GM12878 (cell line): ENCODE results near the gene ACSS1. TPM values are rescaled to one million over a fixed set of nuclear protein-coding genes. Genes with fewer than 3 reads are reported as not detected.

Experiments
- BACH1 ChIP-seq: fragments of 450-650 bp; IDR thresholded peaks from 2 replicates; pipeline ENCODE4 v1.6.1; 2017; ENCODE audit warnings: mild to moderate bottlenecking, borderline replicate concordance
- BMI1 ChIP-seq: fragments of 450-650 bp; IDR thresholded peaks from 2 replicates; pipeline ENCODE4 v1.6.1; 2016; ENCODE audit warnings: mild to moderate bottlenecking, moderate library complexity, borderline replicate concordance
- CBX5 ChIP-seq: sonication (generic); IDR thresholded peaks from 2 replicates; pipeline ENCODE4 v1.6.1; 2016; ENCODE audit warnings: low read depth, moderate library complexity, mild to moderate bottlenecking, inconsistent platforms
- CEBPB ChIP-seq, 2 experiments: fragments of 150-350 bp in 1 of 2; IDR thresholded peaks; 2 replicates each; pipeline ENCODE4 v1.6.1; 2012 to 2014; ENCODE audit warnings: low read depth in 2 of 2, low read length in 2 of 2, borderline replicate concordance in 1 of 2, inconsistent platforms in 1 of 2
- CREM ChIP-seq: IDR thresholded peaks from 2 replicates; pipeline ENCODE4 v1.6.1; 2014; ENCODE audit warnings: antibody characterized with exemption, low read depth
- EED ChIP-seq: sonication (generic); IDR thresholded peaks from 2 replicates; pipeline ENCODE4 v1.6.1; 2016; ENCODE audit warnings: antibody characterized with exemption, low read depth
- EZH2 ChIP-seq: IDR thresholded peaks from 2 replicates; pipeline ENCODE4 v1.6.1; 2012; ENCODE audit warnings: low read depth, mild to moderate bottlenecking, control low read depth, inconsistent platforms, low read length, borderline replicate concordance; ENCODE audit not compliant: control insufficient read depth
- MEF2B ChIP-seq: fragments of 450-650 bp; IDR thresholded peaks from 2 replicates; pipeline ENCODE4 v1.6.1; 2018; ENCODE audit warnings: mild to moderate bottlenecking, moderate library complexity; ENCODE audit not compliant: partially characterized antibody, poor library complexity, severe bottlenecking
- MTA2 ChIP-seq: fragments of 450-650 bp; IDR thresholded peaks from 2 replicates; pipeline ENCODE4 v1.6.1; 2016; ENCODE audit warnings: low read depth, mild to moderate bottlenecking, moderate library complexity
- NBN ChIP-seq: fragments of 450-650 bp; IDR thresholded peaks from 2 replicates; pipeline ENCODE4 v1.6.1; 2016
- NFIC ChIP-seq: IDR thresholded peaks from 2 replicates; pipeline ENCODE4 v1.6.1; 2012; ENCODE audit warnings: low read depth, mild to moderate bottlenecking, inconsistent platforms, low read length, moderate library complexity
- PML ChIP-seq: IDR thresholded peaks from 2 replicates; pipeline ENCODE4 v1.6.1; 2012; ENCODE audit warnings: low read length, inconsistent platforms
- TARDBP ChIP-seq: IDR thresholded peaks from 2 replicates; pipeline ENCODE4 v1.6.1; 2016; ENCODE audit warnings: borderline replicate concordance
- ZNF622 ChIP-seq: fragments of 450-650 bp; IDR thresholded peaks from 2 replicates; pipeline ENCODE4 v1.6.1; 2017; ENCODE audit warnings: mild to moderate bottlenecking, inconsistent platforms
- polyA plus RNA-seq, 11 experiments: library from polyadenylated mRNA; depleted of rRNA in 4 of 11; unstranded in 6 of 11; stranded (reverse) in 5 of 11; fragments of >200 nt; fragmentation: Nextera tagmentation in 4 of 11; fragmentation: Illumina TruSeq in 1 of 11; extraction: Ambion mirVana in 4 of 11; extraction: Trizol in 1 of 11; gene quantifications; 1 replicate in 1 of 11; 2 replicates in 10 of 11; pipeline versions ENCODE4 v1.2.1 to v1.2.3, GENCODE V29; 2011 to 2016; ENCODE audit warnings: inconsistent platforms in 2 of 11, missing spikeins in 2 of 11, low read depth in 1 of 11
- total RNA-seq, 4 experiments: library from RNA; depleted of rRNA in 3 of 4; stranded (reverse); fragments of >200 nt in 3 of 4; fragmentation: Illumina TruSeq in 1 of 4; extraction: Trizol in 1 of 4; gene quantifications; 2 replicates each; pipeline versions ENCODE4 v1.2.1 to v1.2.3, GENCODE V29; 2013 to 2021
- TF ChIP-seq, protein P1 (sequence below): fragments of 450-650 bp; IDR thresholded peaks from 2 replicates; pipeline ENCODE4 v1.6.1; 2017; ENCODE audit warnings: mild to moderate bottlenecking, moderate library complexity
- TF ChIP-seq, protein P2 (sequence below): IDR thresholded peaks from 2 replicates; pipeline ENCODE4 v1.6.1; 2012; ENCODE audit warnings: low read depth, low read length, improper control_type of control experiment
- TF ChIP-seq, protein P3 (sequence below): fragments of 450-650 bp; formaldehyde crosslinking; IDR thresholded peaks from 2 replicates; pipeline ENCODE4 v1.4.0; 2022; ENCODE audit warnings: mild to moderate bottlenecking, moderate library complexity
- TF ChIP-seq, protein P4 (sequence below), 3 experiments: IDR thresholded peaks in 2 of 3; conservative IDR thresholded peaks in 1 of 3; 2 replicates each; pipeline ENCODE4 v1.5.1; 2011; ENCODE audit warnings: low read depth in 3 of 3, low read length in 3 of 3, mild to moderate bottlenecking in 3 of 3, control low read depth in 2 of 3, moderate library complexity in 2 of 3, inconsistent platforms in 1 of 3, mixed read lengths in 1 of 3; ENCODE audit not compliant: control insufficient read depth in 2 of 3, insufficient read depth in 1 of 3; ENCODE audit errors: extremely low read depth in 1 of 3
- TF ChIP-seq, protein P5 (sequence below): fragments of 450-650 bp; IDR thresholded peaks from 2 replicates; pipeline ENCODE4 v1.6.1; 2014; ENCODE audit warnings: mild to moderate bottlenecking

Gene ACSS1
- total and polyA plus RNA-seq, 10 of the 15 experiments (the other 5 are each of a cell fraction or from before 2014, with no cell fraction given): 1.3 to 44.9 (median 31.1) TPM

DNA sequence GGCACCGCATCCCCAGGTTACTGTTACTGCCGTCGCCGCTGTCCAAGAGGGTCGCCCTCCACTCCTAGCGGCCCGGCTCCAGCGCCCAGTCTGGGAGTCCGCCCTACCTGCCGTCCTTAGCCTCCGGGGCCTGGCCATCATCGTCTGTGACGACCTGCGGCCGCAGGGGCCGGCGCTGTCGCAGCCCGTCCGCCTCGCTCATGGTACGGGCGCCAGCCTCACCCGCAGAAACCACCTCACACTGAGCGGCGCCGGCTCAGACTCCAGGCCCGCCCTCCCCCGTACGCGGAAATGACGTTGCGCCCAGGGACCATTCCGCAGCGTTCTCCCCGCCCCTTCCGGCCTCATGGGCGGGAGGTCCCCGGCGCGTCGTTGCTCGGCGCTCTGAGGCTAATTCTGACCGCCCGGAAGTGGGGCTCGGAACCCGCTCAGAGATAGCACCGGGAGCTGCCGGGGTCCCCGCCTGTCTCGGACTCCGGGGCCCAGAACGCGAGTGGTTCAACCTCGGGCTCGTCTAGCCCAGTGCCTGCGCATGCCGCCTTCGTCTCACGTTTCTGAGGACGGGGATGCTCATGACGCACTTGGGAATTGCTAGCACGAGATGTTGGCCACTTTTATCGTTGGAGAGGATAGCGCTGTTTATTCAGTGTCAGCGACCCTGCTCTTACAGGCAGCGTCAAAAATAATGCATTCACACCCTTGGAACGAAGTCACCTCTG is 65.3 kb downstream of the ACSS1 start, which contains the start of gene APMAP (continued):
- no peak for TF ChIP-seq CEBPB (IDR thresholded peaks at IDR 0.05; ENCODE audit: borderline replicate concordance in 1 of 2, low read depth in 2 of 2, low read length in 2 of 2)
- no peak for TF ChIP-seq TARDBP
- TF ChIP-seq BACH1: peak; percentile 45
- TF ChIP-seq, protein P1, sequence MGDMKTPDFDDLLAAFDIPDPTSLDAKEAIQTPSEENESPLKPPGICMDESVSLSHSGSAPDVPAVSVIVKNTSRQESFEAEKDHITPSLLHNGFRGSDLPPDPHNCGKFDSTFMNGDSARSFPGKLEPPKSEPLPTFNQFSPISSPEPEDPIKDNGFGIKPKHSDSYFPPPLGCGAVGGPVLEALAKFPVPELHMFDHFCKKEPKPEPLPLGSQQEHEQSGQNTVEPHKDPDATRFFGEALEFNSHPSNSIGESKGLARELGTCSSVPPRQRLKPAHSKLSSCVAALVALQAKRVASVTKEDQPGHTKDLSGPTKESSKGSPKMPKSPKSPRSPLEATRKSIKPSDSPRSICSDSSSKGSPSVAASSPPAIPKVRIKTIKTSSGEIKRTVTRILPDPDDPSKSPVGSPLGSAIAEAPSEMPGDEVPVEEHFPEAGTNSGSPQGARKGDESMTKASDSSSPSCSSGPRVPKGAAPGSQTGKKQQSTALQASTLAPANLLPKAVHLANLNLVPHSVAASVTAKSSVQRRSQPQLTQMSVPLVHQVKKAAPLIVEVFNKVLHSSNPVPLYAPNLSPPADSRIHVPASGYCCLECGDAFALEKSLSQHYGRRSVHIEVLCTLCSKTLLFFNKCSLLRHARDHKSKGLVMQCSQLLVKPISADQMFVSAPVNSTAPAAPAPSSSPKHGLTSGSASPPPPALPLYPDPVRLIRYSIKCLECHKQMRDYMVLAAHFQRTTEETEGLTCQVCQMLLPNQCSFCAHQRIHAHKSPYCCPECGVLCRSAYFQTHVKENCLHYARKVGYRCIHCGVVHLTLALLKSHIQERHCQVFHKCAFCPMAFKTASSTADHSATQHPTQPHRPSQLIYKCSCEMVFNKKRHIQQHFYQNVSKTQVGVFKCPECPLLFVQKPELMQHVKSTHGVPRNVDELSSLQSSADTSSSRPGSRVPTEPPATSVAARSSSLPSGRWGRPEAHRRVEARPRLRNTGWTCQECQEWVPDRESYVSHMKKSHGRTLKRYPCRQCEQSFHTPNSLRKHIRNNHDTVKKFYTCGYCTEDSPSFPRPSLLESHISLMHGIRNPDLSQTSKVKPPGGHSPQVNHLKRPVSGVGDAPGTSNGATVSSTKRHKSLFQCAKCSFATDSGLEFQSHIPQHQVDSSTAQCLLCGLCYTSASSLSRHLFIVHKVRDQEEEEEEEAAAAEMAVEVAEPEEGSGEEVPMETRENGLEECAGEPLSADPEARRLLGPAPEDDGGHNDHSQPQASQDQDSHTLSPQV: no peak
- no peak for TF ChIP-seq NFIC
- TF ChIP-seq ZNF622: no peak
- TF ChIP-seq, protein P2, sequence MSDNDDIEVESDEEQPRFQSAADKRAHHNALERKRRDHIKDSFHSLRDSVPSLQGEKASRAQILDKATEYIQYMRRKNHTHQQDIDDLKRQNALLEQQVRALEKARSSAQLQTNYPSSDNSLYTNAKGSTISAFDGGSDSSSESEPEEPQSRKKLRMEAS: peak; percentile 38
- TF ChIP-seq, protein P3, sequence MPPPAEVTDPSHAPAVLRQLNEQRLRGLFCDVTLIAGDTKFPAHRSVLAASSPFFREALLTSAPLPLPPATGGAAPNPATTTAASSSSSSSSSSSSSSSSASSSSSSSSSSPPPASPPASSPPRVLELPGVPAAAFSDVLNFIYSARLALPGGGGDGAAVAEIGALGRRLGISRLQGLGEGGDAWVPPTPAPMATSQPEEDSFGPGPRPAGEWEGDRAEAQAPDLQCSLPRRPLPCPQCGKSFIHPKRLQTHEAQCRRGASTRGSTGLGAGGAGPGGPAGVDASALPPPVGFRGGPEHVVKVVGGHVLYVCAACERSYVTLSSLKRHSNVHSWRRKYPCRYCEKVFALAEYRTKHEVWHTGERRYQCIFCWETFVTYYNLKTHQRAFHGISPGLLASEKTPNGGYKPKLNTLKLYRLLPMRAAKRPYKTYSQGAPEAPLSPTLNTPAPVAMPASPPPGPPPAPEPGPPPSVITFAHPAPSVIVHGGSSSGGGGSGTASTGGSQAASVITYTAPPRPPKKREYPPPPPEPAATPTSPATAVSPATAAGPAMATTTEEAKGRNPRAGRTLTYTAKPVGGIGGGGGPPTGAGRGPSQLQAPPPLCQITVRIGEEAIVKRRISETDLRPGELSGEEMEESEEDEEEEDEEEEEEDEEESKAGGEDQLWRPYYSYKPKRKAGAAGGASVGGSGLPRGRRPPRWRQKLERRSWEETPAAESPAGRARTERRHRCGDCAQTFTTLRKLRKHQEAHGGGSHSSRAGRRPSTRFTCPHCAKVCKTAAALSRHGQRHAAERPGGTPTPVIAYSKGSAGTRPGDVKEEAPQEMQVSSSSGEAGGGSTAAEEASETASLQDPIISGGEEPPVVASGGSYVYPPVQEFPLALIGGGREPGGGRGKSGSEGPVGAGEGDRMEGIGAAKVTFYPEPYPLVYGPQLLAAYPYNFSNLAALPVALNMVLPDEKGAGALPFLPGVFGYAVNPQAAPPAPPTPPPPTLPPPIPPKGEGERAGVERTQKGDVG (CRISPR knock-in tag): no peak
- TF ChIP-seq CREM: peak; percentile 95
- TF ChIP-seq EZH2: no peak
- no peak for TF ChIP-seq MEF2B
- TF ChIP-seq BMI1: no peak
- TF ChIP-seq, protein P4, sequence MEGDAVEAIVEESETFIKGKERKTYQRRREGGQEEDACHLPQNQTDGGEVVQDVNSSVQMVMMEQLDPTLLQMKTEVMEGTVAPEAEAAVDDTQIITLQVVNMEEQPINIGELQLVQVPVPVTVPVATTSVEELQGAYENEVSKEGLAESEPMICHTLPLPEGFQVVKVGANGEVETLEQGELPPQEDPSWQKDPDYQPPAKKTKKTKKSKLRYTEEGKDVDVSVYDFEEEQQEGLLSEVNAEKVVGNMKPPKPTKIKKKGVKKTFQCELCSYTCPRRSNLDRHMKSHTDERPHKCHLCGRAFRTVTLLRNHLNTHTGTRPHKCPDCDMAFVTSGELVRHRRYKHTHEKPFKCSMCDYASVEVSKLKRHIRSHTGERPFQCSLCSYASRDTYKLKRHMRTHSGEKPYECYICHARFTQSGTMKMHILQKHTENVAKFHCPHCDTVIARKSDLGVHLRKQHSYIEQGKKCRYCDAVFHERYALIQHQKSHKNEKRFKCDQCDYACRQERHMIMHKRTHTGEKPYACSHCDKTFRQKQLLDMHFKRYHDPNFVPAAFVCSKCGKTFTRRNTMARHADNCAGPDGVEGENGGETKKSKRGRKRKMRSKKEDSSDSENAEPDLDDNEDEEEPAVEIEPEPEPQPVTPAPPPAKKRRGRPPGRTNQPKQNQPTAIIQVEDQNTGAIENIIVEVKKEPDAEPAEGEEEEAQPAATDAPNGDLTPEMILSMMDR (IDR thresholded peaks at IDR 0.05 in 2 of 3, conservative IDR thresholded peaks at IDR 0.05 in 1 of 3; ENCODE audit: control insufficient read depth in 2 of 3, extremely low read depth in 1 of 3, insufficient read depth in 1 of 3, low read depth in 3 of 3, low read length in 3 of 3): no peak
- peak; percentile 63; the same call in 1 of the 2 replicates for TF ChIP-seq CBX5
- no peak for TF ChIP-seq MTA2
- TF ChIP-seq PML: peak; percentile 95; the same call in 1 of the 2 replicates
- TF ChIP-seq, protein P5, sequence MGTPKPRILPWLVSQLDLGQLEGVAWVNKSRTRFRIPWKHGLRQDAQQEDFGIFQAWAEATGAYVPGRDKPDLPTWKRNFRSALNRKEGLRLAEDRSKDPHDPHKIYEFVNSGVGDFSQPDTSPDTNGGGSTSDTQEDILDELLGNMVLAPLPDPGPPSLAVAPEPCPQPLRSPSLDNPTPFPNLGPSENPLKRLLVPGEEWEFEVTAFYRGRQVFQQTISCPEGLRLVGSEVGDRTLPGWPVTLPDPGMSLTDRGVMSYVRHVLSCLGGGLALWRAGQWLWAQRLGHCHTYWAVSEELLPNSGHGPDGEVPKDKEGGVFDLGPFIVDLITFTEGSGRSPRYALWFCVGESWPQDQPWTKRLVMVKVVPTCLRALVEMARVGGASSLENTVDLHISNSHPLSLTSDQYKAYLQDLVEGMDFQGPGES: no peak; the same call in 1 of the 2 replicates
- TF ChIP-seq NBN: peak; percentile 74
- TF ChIP-seq EED: no peak
